ENCODE measurements around the gene ARHGAP31.
A peak's percentile ranks its signal among the peaks of the same experiment; 100 is the strongest.

The ARHGAP31 gene

GRCh38 chr3:119453822-119454221 is 159.6 kb downstream of the ARHGAP31 start:
- no peak for DNase-seq

- DNase-seq, result no peak
Observed at GRCh38 chr3:119456469-119456868, 162.3 kb downstream of the ARHGAP31 start.

DNA sequence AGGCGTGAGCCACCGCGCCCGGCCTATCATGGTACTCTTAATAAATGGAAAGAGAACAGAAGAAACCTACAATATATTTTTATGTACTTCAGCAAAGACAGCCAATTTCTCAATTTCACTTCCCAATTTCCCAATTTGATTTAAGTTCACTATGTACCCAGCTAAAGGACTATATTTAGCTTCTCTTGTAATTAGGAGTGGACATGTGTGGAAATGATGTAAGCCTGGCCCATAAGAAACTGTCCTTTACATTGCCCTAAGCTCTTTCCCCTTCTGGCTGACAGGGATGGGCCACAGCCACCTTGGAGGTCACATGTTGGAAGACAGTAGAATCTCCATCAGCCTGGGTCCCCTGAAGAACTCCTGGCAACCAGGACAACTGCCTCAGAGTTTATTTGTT is 163.1 kb downstream of the ARHGAP31 start:
- DNase-seq, result no peak

DNA sequence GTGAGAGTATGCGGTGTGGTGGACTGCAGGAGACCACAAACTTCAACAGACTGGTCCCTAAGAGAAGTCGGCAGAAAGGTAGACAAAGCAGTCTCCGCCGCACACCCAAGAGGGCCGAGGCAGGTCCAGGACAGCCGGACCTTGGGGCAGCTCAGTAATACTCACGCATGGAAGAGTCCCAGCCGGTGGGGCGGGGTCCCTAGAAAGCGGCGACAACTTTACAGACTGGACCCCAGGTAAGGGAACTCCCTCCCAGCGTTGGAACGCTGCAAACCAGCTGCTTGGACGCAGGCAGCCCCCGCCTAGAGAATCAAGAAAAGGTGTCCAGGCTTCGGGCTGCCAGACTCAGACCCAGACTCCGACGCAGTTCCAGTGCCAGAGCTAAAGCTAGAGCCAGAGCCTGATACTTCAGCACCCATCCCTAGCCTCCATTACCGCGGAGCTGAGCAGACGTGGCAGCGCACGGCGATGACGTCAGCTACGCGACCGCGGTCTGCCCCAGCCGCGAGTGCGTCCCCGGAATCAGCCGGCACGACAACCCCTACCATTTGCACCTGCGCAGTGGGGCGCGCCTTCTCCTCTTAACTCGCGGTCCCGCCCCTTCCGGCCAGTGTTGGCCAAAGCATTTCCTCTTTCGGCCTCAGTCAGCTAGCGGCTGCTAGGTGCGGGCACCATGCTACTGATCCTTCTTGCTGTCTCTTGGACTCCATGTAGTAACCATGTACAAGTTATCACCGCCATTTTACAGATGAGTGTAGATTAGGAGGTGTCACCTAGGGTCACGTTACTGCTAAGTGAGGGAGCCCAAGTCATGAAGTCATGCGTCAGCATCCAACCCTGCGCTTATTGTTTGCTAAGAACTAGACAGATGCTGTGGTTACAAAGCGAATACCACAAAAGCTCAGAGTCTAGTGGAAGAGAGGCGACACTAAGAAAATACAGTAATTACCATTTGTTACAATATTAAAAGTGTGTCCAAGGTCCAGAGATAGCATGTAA is 169.3 kb downstream of the ARHGAP31 start, which contains the start of gene TMEM39A:
TMEM39A (minus strand) TSS at position 445 of the 999 bp plus-strand sequence. CDS start 1,541 bp downstream, outside the sequence.
- DNase-seq, result peak; percentile 97

GRCh38 chr3:119468041-119468440 is 173.9 kb downstream of the ARHGAP31 start:
- no peak for DNase-seq

DNA sequence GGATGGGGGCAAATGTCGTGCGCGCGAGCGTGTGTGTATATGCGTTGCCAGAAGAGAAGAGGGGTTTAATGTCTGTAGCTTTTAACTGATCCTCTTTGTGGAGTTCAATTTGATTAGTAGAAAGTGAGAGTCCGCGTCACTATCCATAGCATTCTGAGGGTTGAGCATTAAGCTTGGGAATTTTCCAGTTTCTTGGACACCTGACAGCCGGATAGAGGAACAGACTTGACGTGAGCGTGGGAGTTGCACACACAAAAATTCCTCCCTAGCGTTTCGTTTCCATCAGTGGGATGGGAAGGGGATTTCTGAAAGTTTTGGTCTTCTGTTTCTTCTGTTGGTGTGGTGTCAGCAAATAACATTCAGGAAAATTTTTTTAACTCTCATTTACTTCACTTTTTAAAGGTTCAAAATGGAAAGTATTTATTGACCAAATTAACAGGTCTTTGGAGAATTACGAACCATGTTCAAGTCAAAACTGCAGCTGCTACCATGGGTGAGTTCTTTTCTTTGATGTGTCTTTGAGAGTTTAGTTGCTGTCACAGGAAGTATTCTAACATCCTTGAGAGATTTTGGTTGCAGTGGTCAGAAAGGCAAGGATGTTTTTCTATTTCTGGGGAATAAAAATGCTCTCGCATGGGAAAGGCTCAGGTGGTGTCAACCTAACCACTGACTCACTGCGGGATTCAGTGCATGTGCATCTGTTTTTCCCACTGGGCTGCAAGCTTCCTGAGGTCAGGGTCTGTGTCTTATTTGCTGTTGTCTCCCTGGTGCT is 175.4 kb downstream of the ARHGAP31 start:
- DNase-seq, result peak; percentile 4
